Subcutaneous adipose tissue (tissue), 4 donors: ENCODE results near the gene OTX2. TPM values are rescaled to one million over a fixed set of nuclear protein-coding genes. Genes with fewer than 3 reads are reported as not detected.

Experiments used
- CTCF ChIP-seq: fragments of 450-650 bp; IDR thresholded peaks from one replicate; pipeline ENCODE4 v1.5.1; 2016; ENCODE audit warnings: low read depth, mild to moderate bottlenecking, control low read depth, antibody characterized with exemption, moderate library complexity
- total RNA-seq, 4 donors: library from RNA; depleted of rRNA; stranded (reverse); fragments of >200 nt; gene quantifications; one replicate each; pipeline ENCODE4 v1.1.0, GENCODE V29; 2016

The OTX2 gene
- total RNA-seq, 4 donors from 2014 or later, result not detected

GRCh38 chr14:56841611-56842010, 31.3 kb upstream of the OTX2 start:
- no peak for TF ChIP-seq CTCF

- no peak for TF ChIP-seq CTCF
These were observed 29.9 kb upstream of the OTX2 start for GRCh38 chr14:56840221-56840620.

GRCh38 chr14:56829151-56829550, 18.9 kb upstream of the OTX2 start:
- no peak for TF ChIP-seq CTCF

GRCh38 chr14:56826214-56826613, 15.9 kb upstream of the OTX2 start:
- TF ChIP-seq CTCF, result no peak

GRCh38 chr14:56821805-56822610, 11.7 kb upstream of the OTX2 start:
- no peak for TF ChIP-seq CTCF

GRCh38 chr14:56821177-56821576, 10.9 kb upstream of the OTX2 start:
- no peak for TF ChIP-seq CTCF

- no peak for TF ChIP-seq CTCF
These were observed 7.2 kb upstream of the OTX2 start for GRCh38 chr14:56817396-56817921.
